Raji (cell line): ENCODE results near the gene SNCAIP.

Experiments used
- POLR2A ChIP-seq: IDR thresholded peaks from 2 replicates; pipeline ENCODE4 v1.6.1; 2011; ENCODE audit warnings: low read depth, low read length, control low read depth; ENCODE audit not compliant: insufficient read depth

The SNCAIP gene

DNA sequence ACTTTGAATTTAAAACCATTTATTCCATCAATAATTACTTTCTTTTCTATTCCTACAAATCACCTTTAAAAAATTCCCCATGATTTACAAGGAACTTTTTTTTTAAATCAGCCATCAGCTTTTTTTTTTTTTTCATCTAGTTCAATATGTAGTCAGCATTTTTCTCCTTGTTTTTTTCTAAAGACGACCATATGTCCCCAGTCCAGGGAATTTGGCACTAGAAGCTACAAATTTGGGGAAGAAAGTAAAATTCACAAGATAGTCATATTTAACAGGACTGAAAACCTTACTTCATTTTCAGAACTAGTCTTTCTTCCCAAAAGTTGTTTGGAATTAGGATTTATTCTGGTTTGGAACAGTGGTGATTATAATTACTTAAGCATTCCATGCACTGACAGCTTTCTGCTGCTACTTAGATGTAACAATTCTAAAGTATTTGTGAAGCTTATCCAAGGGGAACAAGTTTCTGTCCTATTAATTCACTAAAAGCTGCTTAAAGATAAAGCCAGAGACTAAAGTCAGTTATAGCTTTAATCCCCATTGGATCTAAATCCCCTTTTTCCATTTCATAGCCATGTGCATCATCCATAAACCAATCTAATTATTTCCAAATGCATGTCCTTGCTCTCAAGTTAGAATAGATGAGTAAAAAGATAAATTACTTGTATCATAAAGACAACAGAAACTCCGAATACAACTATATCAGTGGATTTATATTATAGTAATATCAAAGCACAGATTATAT is 7.4 kb upstream of the SNCAIP start:
- no peak for TF ChIP-seq POLR2A

DNA sequence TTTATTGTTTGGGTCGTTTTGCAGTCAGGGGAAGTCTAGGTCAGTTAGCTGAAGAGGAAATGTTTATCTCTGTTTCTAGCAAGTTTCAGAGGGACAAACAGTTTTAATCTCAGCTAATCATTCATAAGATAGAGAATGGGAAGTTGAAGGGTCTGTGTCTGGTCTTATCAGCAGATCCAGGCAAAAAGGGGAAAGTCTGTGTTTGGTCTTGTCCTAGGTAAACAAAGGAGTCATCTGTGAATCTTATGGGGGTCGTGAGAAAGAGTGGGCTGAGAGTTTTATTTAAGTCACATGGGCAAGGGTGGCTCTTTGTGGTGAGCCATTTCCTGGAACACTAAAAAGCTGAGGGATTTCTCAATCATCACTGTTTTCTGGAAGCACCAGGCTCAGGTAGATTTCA is 5.6 kb upstream of the SNCAIP start:
- TF ChIP-seq POLR2A, result no peak

DNA sequence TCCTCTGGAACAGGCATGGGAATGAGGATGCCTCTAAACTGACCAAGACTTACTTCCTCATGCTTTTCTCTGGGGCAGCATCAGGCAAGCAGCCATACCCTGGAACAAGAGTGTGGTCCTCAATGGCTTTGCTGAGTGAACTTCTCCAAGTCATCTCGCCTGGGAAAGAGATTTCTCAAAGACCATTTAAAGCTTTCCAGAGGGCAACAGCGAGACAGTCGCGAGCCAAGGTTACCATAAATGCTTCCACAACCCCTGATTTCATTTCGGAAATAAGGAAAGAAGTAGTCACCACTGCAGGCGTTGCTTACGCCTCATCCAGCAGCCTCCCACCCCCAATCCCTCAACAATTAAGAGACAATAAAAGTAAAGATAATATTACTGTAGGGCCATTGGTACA is 1.1 kb upstream of the SNCAIP start:
- TF ChIP-seq POLR2A, result no peak

DNA sequence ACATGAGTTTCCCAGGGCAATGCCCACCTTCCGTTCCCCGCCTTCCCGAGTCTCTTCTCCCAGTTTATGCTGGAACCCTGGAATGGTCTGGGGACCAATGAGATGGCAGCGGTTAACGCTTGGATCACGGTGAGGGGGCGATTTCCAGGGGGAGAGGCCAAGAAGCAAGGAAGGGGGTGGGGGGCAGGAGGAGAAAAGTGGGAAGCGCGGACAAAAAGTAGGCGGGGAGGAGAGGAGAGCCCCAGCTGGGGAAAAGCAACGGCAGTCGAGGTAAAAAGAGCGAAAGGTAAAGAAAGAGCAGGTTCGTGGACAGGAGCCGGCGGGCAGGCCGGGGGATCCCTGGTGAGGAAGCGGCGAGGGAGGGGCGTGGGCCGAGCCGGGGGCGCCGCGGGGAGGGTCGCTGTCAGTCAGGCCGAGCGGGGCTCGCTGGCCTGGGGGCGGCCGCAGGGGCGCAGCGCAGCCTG is 508 bp upstream of the SNCAIP start:
- no peak for TF ChIP-seq POLR2A

DNA sequence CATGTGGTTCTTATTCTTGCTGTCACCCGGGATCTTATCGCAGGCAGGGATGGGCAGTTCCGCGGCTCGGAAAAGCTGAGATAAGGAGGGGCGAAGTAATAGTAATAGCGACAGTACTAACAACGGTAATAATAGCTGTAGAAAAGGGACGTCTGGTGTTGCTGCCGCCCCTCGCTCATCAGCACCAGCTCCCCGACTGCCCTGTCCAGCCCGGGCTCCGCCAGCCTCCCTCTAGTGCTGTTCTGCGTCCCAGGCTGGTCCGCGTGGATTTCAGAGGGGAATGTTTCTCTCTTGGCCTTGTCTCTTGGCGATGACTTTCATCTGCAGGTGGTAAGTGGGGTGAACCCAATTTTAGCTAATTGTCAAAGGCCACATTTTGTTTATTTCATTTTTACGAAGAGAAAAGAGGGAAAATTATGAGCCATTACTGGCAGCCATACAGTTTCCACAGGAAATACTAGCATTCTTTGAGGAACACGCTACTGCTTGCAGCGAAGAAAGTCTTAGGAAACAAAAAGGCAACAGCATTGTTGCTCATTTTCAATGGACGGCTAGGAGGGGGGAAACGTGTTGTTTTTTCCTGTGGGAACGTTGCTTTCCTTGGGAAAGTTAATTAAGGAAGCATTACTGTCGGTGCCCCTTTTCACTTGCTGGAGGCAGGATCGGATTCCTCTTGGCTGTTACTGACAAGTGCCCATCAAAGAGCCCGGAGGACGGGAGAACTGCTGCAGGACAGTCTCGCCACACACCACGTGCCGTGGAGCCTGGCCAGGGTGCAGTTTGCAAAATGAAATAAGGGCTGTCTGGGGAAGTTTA is 762 bp downstream of the SNCAIP start:
- TF ChIP-seq POLR2A, result no peak

DNA sequence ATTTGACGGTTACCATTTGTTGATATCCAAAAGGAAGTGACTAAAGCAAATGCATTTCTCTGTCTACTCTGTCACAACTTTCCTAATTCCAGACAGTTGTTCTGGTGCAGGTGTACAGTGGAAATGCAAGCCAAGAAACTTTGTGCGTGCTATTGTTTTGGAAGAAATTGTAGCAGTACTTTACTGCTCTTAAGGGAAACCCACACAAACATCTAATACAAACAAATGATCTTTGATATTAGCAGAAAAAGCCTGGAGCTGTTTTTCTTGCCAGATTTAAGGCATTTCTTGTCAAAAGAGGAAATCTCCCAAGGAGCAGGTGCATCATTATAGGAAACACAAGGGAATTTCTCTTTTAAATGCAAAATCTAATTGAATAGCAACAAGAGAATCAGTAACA is 2.0 kb downstream of the SNCAIP start:
- no peak for TF ChIP-seq POLR2A

DNA sequence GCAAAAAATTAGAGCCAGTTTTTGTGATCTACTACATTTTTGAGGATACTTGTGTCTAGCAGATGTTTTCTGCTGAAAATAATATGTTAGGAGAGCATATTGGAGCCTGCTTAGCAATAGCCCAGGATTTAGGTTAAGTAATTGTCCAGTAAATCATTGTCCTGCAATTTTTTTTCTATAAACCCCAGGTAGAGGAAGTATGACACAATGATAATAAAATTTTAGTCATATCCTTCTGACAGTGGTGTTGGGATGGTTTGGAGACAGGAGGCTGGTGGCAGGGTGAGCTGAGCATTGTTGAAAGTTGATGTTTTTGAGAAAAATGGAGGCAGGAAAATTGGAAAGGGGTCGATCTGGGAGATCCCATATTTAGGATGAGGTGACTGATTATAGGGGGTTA is 3.5 kb downstream of the SNCAIP start:
- TF ChIP-seq POLR2A, result no peak

DNA sequence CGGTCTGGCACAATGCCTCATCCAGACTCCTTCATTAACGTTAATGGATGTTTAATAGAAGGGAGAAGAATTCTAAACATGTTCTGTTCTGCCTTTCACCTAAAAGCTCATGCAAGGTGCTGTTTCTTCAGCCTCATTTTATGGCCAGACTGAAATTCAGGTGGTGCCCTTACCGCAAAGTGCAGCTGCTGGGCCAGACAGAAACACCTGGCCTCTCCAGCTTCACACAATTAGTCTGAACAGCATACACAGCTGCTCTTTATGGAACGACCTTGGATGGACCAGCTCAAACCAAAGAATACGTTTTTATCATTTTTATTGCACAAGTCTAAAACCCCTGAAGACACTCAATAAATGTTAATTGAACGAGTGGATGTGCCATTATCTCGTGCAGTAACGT is 4.6 kb downstream of the SNCAIP start:
- TF ChIP-seq POLR2A, result no peak

DNA sequence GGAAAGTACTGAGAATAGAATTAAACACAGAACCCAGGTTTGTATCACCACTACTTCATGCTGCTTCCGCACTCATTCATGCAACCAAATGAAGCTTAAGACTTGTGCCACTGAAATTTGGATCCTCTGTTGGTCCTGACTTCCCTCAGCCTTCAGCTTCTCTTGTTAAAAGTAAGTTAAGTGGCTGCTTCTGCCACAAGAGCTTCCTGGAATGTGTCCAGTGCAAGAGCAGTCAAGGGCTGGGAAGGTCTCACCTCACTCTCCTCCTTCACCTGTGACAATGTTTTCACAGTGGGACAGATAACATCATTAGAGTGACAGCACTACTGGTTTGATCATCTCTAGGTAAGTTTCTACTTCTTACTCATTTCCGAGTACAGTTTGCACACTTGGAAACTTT is 7.9 kb downstream of the SNCAIP start:
- TF ChIP-seq POLR2A, result no peak

DNA sequence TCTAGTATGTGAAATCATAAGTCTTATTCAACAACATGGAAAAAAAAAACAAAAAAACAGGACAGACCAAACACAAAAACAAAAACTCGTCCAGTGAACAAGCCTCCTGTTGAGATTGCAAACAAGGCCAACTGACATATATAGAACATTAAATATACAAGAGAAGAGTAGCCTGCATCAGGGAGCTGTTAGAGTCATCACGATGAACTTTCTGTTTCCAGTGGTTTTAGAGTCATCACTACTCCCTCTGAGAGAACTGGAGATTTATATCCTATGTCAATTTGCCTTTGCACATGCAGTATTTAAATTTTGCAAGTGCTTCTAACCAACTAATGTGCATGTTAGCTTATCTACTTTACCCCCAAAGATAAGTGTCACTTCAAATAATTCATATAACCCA is 9.9 kb downstream of the SNCAIP start:
- no peak for TF ChIP-seq POLR2A

DNA sequence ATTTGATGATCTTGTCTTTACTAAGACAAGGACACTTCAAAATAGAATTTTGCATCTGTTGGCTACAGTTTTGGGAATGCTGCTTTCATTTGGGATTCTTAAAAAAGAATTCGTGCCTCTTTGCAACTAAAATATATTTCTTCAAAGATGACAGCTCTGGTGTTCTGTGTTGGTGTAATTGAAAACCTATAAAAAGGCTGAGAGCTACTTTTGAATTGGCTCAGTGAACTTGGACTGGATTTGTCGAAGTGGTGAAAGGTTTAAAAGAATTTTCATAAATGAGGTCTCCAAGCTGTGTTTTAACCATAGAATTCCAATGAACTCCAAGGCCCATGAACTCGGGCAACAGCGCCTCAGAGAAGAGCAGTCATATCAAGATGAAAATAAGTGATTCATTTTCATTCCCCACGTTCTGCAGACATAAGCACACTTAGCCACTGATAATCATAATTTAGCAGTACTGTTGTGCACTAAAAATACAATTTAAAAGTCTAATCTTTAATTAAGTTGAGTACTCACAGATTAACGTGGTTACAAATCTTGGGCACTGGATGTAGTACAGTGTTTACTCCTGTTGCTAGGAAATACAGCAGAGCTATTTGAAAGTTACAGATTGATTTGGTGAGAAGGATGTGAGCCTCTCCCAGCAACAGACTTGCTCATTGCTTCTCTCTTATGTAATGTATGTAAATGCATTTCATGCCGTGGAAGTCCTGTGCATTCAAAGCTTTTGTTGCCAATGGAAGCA is 10.9 kb downstream of the SNCAIP start:
- no peak for TF ChIP-seq POLR2A

DNA sequence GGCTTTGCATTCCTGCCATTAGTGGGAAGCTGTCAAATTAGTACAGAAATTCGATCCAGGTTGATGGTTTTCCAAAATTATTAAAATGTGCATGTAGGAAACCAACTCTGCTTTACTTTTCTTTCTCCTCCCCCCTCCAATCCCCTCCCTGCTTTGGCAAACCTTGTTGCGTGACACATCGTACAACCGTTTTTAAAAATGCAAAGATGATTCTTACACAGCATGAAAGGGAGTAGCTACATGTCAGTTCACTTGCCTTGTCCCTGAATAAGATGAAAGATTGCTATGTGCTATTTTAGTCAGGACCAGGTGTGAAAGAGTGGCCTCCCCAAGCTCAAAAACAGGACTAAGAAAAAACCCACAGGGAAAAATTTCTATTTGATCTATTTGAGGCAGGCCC is 11.7 kb downstream of the SNCAIP start:
- TF ChIP-seq POLR2A, result no peak

DNA sequence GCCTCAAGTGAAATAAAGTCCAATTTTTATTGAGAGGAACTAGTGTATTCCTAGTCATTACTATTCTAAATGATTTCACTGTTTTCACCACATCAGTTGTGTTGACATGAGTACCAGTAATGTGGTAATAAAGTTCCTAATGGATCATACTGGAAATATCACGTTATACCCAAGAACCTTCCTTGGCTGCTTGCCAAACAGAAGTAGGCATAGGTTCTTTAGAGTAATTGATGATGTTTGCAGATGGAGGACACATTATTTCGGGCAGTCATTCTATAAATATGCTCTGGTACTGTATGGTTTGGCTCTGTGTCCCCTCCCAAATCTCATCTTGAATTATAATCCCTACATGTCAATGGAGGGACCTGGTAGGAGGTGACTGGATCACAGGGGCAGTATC is 15.1 kb downstream of the SNCAIP start:
- no peak for TF ChIP-seq POLR2A

DNA sequence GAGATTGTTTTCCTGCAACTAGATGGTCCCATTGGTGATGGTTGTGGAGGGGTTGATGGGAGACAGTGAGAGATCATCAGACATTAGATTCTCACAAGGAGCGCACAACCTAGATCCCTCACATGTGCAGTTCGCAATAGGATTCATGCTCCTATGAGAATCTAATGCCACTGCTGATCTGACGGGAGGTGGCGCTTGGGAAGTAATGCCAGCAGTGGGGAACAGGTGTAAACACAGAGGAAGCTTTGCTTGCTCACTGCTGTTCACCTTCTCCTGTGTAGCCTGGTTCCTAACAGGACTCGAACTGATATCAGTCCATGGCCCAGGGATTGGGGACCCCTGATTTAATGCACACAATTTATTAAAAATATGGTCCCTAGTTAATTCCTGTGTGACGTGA is 18.8 kb downstream of the SNCAIP start:
- TF ChIP-seq POLR2A, result no peak
